Gastroesophageal sphincter (tissue), 4 donors: ENCODE data around the gene ZIC2. TPM values are rescaled to one million over a fixed set of nuclear protein-coding genes. Genes with fewer than 3 reads are reported as not detected.
A peak's percentile ranks its signal among the peaks of the same experiment; 100 is the strongest.

Experiments
- ATAC-seq: fragments of 150-250 bp; one replicate; pipeline ENCODE4 v1.9.1; 2016; ENCODE audit warnings: mild to moderate bottlenecking, moderate library complexity
- H3K27ac ChIP-seq, 4 donors: fragments of 200-600 bp; sonication (generic) in 3 of 4; 1 replicate in 3 of 4; 2 replicates in 1 of 4; pipeline ENCODE4 v1.5.1; 2016 to 2019
- H3K27me3 ChIP-seq: fragments of 200-600 bp; sonication (generic); one replicate; pipeline ENCODE4 v1.5.1; 2019
- H3K36me3 ChIP-seq, 2 donors: fragments of 200-600 bp; sonication (generic); one replicate each; pipeline ENCODE4 v1.5.1; 2019; ENCODE audit warnings: control low read depth in 1 of 2
- H3K4me1 ChIP-seq, 3 donors: fragments of 200-600 bp; sonication (generic); 1 replicate in 2 of 3; 2 replicates in 1 of 3; pipeline ENCODE4 v1.5.1; 2016 to 2019; ENCODE audit warnings: control low read depth in 2 of 3
- H3K4me3 ChIP-seq, 2 donors: fragments of 200-600 bp; sonication (generic); one replicate each; pipeline ENCODE4 v1.5.1; 2019; ENCODE audit warnings: mild to moderate bottlenecking in 1 of 2, moderate library complexity in 1 of 2
- H3K9me3 ChIP-seq, 3 donors: fragments of 200-600 bp; sonication (generic); one replicate each; pipeline ENCODE4 v1.5.1; 2017 to 2019; ENCODE audit warnings: control low read depth in 2 of 3
- CTCF ChIP-seq, 4 experiments: fragments of 200-600 bp in 2 of 4; fragments of 450-650 bp in 2 of 4; sonication (generic) in 1 of 4; IDR thresholded peaks; one replicate each; pipeline ENCODE4 v1.5.1; 2017 to 2019; ENCODE audit warnings: antibody characterized with exemption in 4 of 4, mild to moderate bottlenecking in 2 of 4, moderate library complexity in 2 of 4
- EP300 ChIP-seq: sonication (generic); formaldehyde crosslinking; IDR thresholded peaks from one replicate; pipeline ENCODE4 v1.6.1; 2017; ENCODE audit warnings: antibody characterized with exemption, mild to moderate bottlenecking
- POLR2A ChIP-seq, 2 donors: fragments of 450-650 bp; IDR thresholded peaks; one replicate each; pipeline ENCODE4 v1.6.1; 2017; ENCODE audit warnings: antibody characterized with exemption in 2 of 2, mild to moderate bottlenecking in 2 of 2, moderate library complexity in 1 of 2
- POLR2AphosphoS5 ChIP-seq: sonication (generic); formaldehyde crosslinking; IDR thresholded peaks from one replicate; pipeline ENCODE4 v1.6.1; 2017; ENCODE audit warnings: antibody characterized with exemption
- WGBS, 2 donors: methylation state at CpG; one replicate each; pipeline ENCODE4 v1.1.5; 2018; ENCODE audit warnings: low coverage in 1 of 2; 5-methylcytosine and 5-hydroxymethylcytosine counted together
- total RNA-seq, 4 donors: library from RNA; depleted of rRNA; stranded (reverse); fragments of >200 nt; gene quantifications; one replicate each; pipeline ENCODE4 v1.1.0, GENCODE V29; 2016

ZIC2 gene
- total RNA-seq, 4 donors from 2014 or later: not detected

- no peak overlapping the region for H3K4me3 ChIP-seq
- TF ChIP-seq CTCF (IDR thresholded peaks at IDR 0.05): no peak
- TF ChIP-seq POLR2A (IDR thresholded peaks at IDR 0.05): no peak
- no peak for TF ChIP-seq EP300
- TF ChIP-seq POLR2AphosphoS5: no peak
- H3K27ac ChIP-seq: no peak overlapping the region
- peaks cover 0 to 42% (median 33%) of the 10 kb centered on the region in 3 donors for H3K4me1 ChIP-seq
- peaks cover 100% of the 10 kb centered on the region for H3K27me3 ChIP-seq
- H3K36me3 ChIP-seq: no peaks in the 10 kb centered on the region
- ATAC-seq: no peak
- H3K9me3 ChIP-seq: peaks cover 0 to 3% (median 0%) of the 10 kb centered on the region in 3 donors
- 26 to 53% methylated on average over 5 to 6 of the region's 7 CpGs for WGBS, 2 donors
Observed at GRCh38 chr13:99977334-99977911, 4.2 kb upstream of the ZIC2 start.

GRCh38 chr13:99977912-99978798, 3.4 kb upstream of the ZIC2 start:
- no peaks in the 10 kb centered on the region for H3K36me3 ChIP-seq
- peaks cover 100% of the 10 kb centered on the region for H3K27me3 ChIP-seq
- 11 to 24% methylated on average over 22 to 43 of the region's 52 CpGs for WGBS, 2 donors
- no peak for TF ChIP-seq CTCF (IDR thresholded peaks at IDR 0.05)
- TF ChIP-seq POLR2AphosphoS5: no peak
- peaks cover 0 to 3% (median 0%) of the 10 kb centered on the region in 3 donors for H3K9me3 ChIP-seq
- H3K27ac ChIP-seq: no peak overlapping the region
- no peak for ATAC-seq
- no peak overlapping the region for H3K4me3 ChIP-seq
- H3K4me1 ChIP-seq: peaks cover 0 to 50% (median 39%) of the 10 kb centered on the region in 3 donors

- 0 to 6% methylated on average over 12 to 13 of the region's 18 CpGs for WGBS, 2 donors
- TF ChIP-seq POLR2A (IDR thresholded peaks at IDR 0.05): no peak
- TF ChIP-seq POLR2AphosphoS5: no peak
- no peak for TF ChIP-seq EP300
- TF ChIP-seq CTCF (IDR thresholded peaks at IDR 0.05): no peak
- Histone ChIP-seq H3K27ac (no peak overlapping the region), H3K36me3 (no peaks in the 10 kb centered on the region), H3K4me1 (peaks cover 0 to 58% (median 39%) of the 10 kb centered on the region in 3 donors), H3K9me3 (peaks cover 0 to 3% (median 0%) of the 10 kb centered on the region in 3 donors), H3K4me3 (no peak overlapping the region), H3K27me3 (peaks cover 100% of the 10 kb centered on the region)
- no peak for ATAC-seq
Observed at GRCh38 chr13:99978799-99979452, 2.7 kb upstream of the ZIC2 start.

GRCh38 chr13:99979453-99980200, 2.0 kb upstream of the ZIC2 start:
- Histone ChIP-seq H3K27ac (no peak overlapping the region), H3K9me3 (peaks cover 0 to 3% (median 0%) of the 10 kb centered on the region in 3 donors), H3K27me3 (peaks cover 100% of the 10 kb centered on the region), H3K4me3 (peak overlapping the region in 1 of 2 donors; percentile 54), H3K36me3 (no peaks in the 10 kb centered on the region), H3K4me1 (peaks cover 0 to 58% (median 39%) of the 10 kb centered on the region in 3 donors)
- no peak for ATAC-seq
- TF ChIP-seq POLR2A (IDR thresholded peaks at IDR 0.05) (no peak), EP300 (no peak), CTCF (IDR thresholded peaks at IDR 0.05) (no peak), POLR2AphosphoS5 (no peak)
- 0% methylated on average over 3 of the region's 59 CpGs; no CpG with 5 or more reads in 1 of the 2 donors for WGBS, 2 donors
